Measurements from ENCODE around the gene PRRC2B.
A peak's percentile ranks its signal among the peaks of the same experiment; 100 is the strongest.

Gene PRRC2B

DNA sequence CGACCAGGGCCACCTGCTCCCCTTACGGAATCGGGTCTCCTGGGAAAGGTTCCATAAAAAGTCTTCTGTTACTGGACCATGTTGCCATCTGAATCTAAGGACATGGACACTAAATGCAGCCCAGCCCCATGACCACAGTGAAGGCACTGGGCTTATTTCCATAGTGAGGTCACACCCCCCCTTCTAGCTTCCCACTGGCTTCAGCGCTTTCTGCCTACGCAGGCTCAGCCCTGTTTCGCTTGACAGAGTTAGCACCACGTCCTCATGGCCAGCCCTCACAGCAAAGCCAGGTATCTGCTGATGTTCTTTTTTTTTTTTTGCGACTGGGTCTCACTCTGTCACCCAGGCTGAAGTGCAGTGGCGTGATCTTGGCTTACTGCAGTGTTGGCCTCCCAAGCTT, 123.0 kb downstream of the PRRC2B start:
- no peak for DNase-seq (ENCODE audit: low read depth)

DNA sequence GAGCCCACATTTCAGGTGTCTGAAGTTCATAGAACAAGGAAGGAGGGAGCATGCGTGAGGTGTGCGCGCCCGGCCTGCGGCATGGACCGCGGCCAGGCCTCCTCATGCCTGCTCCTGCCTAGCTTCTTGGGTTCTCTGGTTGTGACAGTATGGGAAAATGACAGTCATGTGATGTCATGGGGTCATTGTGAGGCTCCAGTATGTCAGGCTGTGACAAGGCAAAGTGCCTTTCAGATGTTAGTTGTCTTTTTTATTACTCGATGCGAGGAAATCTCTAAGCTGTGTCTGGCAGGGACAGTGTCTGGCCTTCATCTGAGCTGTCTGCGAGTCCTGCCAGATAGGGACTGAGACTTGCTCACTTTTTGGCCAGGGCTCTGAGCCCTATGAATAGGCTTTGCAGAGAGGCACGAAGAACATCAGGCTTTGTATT, 123.9 kb downstream of the PRRC2B start:
- DNase-seq (ENCODE audit: low read depth), result no peak

GRCh38 chr9:131518553-131518952, 124.7 kb downstream of the PRRC2B start:
- no peak for DNase-seq (ENCODE audit: low read depth)

DNA sequence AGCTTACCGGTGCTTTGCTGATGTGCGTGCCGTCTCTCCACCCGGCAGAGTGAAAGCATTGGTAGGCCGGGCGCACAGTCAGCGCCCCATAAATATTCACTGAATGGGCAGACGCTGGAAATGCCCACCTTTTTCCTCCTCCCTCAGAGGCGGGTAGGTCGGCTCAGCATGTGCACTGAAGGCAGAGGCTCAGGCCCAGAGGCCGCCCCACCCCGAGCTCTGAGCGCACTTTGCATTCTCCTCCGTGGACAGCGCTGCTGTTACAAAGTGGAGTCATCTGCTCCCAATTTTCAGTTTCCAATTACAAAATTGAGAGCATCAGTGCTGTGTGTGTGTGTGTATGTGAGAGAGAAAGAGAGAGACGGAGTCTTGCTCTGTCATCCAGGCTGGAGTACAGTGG, 126.6 kb downstream of the PRRC2B start:
- no peak for DNase-seq (ENCODE audit: low read depth)

- no peak for DNase-seq (ENCODE audit: low read depth)
Observed at GRCh38 chr9:131521203-131521602, 127.3 kb downstream of the PRRC2B start.

GRCh38 chr9:131521822-131522221, 127.9 kb downstream of the PRRC2B start:
- DNase-seq (ENCODE audit: low read depth), result no peak

DNA sequence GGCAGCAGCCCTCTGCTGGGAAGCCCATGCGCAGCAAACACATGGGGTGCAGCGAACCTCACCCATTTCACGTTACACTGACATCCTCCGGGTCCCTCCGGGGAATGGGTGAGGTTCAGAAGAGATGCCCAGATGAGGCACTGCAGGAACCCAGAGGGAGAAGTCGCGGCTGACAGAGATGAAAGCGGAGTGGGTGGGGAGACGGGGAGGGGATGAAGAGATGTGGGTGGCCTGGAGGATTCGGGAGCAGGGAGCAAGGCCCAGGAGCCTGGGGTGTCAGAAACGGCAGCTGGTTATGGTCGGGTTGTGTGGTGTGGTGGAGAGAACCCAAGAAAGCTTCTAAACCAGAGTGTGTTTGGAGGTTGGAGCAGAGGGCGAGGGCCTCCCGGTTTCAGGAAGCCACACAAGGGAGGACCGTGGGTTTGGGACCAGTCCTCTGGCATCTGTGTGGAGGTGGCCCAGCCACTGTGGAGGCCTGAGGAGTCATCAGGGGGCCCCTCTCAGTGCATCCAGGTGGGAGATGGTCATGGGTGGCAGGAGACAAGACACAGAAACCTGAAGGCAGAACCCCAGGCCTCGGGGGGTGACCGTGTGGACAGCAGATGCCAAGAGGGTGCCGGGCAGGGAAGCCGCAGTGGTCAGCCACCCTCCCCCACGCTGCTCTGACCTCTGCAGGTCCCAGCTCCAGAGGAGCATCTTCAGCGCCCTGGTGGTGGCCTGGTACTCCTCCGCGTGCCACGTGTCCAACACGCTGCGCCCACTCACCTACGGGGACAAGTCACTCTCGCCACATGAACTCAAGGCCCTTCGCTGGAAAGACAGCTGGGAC, 128.6 kb downstream of the PRRC2B start:
- no peak for DNase-seq (ENCODE audit: low read depth)

DNA sequence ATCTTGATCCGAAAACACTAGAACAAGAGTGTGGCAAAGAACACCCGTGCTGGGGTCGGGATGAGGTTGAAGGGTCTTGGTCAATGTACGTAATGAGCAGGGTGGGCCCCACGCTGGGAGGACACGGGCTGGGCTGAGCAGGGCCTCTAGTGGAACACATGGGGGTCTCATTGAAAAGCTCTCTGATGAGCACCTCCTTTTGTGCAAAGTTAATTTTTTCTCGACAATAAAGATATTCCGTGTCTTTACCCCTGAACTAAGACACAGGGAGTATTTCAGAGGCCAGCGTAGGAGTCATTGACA, 129.2 kb downstream of the PRRC2B start:
- DNase-seq (ENCODE audit: low read depth), result no peak

GRCh38 chr9:131523451-131524435, 129.9 kb downstream of the PRRC2B start:
- no peak for DNase-seq (ENCODE audit: low read depth)

DNA sequence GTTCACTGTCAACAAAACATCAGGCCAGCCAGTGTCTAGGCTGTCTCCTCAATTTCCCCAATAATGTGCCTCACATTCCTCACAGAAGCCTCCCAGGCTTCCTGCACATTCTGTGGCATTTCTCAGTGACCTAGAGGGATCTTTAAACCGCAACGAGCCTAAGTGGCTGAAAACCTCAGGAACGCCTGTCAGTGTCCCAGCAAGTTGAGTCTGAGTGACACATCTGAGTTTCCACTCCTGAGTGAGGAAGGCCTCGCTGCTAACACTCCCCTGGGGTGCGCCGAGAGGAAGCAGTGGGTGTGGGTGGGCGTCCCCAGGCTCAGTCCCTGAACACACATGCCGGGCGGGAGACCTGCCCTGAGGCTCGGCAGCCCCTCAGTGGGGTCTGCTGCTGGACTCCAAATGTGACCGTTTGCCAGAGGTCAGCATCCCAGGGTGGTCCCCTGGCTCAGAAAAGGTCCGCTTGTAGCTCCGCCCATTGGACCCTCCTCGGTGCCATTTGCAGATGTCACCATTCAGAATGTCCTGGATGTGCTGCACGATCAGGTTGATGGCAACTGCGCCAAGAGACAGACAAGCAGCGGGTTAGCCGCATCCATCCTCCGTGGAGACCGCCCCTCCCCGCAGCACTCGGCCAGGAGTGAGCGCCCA, 130.9 kb downstream of the PRRC2B start:
- no peak for DNase-seq (ENCODE audit: low read depth)

DNA sequence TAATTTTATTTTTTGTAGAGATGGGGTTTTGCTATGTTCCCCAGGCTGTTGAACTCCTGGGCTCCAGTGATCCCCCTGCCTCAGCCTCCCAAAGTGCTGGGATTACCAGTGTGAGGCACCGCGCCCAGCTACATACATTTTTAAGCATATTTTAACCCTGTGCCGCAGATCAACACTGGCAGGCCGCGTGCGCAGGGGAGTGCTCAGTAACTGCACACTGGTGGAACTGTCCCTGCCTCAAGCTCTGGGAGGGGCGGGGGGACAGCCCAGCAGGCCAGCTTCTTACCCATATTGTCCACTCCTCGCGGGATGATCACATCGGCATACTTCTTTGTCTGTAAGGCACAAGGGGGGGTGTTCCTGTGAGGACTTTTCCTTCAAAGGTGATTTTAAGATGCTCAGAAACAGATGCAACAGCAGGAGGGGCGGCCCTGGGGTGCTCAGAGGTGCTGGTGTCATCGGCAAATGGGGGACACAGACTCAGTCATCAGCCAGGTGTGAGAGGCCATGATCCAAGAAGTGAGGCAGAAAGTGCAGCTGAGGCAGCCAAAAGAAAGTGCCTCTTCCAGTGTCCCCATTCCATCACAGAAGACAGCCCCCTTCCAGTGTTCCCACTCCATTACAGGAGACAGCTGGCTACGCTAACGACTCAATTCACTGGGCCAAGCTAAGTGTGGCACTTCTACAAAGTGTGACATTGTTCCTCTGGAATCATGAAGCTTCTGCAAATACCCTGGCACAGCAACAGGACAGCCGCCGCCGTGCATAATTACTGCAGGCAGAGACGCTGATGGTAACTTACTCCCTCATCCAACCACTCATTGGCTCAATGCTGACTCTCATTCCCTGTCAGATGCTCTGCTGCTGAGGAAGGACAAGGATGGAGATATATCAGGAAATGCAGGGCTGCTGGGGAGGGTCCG, 132.0 kb downstream of the PRRC2B start:
- no peak for DNase-seq (ENCODE audit: low read depth)

GRCh38 chr9:131528186-131528585, 134.3 kb downstream of the PRRC2B start:
- DNase-seq (ENCODE audit: low read depth), result no peak

DNA sequence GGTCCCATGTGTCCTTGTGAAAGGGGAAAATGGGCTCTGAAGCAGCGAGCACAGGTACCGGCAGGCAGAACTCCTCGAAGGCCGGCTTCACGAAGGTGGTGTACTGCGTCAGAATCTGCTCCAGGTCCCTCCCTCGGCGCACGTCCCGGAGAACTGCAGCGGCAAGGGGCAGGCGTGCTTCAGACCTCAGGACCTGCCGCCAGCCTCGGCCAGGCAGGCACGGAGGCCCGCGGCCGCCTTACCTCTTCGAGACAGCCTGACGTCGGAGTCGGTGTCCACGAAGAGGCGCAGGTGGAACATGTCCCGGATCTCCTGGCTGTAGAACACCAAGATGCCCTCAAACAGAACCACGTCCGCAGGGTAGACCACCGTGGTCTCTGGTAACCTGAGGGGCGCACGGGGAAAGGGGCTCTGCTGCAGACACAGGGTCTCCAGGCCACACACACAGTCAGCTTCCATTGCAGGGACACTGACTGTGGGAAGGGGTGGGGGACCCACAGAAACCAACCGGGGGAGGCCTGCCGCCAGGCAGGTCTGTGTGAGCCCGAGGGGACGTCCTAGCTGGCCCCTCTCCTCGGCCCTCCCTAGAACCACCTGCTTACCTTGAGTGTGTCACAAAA, 135.1 kb downstream of the PRRC2B start:
- DNase-seq (ENCODE audit: low read depth), result no peak

- DNase-seq (ENCODE audit: low read depth), result no peak
Observed at GRCh38 chr9:131529597-131530545, 136.0 kb downstream of the PRRC2B start.

GRCh38 chr9:131530546-131530919, 136.6 kb downstream of the PRRC2B start:
- peak; percentile 65 for DNase-seq (ENCODE audit: low read depth)

GRCh38 chr9:131530920-131531832, 137.3 kb downstream of the PRRC2B start, which contains the start of gene UCK1:
Gene UCK1 (minus strand): TSS chr9:131531263. CDS start chr9:131531174, 89 bp downstream.
- DNase-seq (ENCODE audit: low read depth), result peak; percentile 84

GRCh38 chr9:131534721-131535237, 140.9 kb downstream of the PRRC2B start:
- no peak for DNase-seq (ENCODE audit: low read depth)

DNA sequence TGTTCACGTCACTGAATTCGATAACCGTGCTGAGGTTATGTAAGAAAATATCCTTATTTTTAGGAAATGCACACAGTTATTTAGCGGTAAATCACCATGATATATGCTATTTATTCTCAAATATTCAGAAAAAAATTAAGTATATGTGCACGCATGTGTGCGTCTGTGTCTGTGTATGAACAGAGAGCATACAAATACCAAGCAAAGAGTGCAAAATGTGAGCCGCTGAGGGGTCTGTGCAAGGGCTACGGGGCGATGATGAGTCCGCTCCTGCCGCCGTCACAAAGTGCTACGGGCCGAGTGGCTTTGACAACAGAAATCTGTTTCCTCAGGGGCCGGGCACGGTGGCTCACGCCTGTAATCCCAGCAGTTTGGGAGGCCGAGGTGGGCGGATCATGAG, 144.1 kb downstream of the PRRC2B start:
- DNase-seq (ENCODE audit: low read depth), result no peak
